ENCODE measurements around the gene RHOBTB1. TPM values are rescaled to one million over a fixed set of nuclear protein-coding genes. Genes with fewer than 3 reads are reported as not detected.

The RHOBTB1 gene, protein sequence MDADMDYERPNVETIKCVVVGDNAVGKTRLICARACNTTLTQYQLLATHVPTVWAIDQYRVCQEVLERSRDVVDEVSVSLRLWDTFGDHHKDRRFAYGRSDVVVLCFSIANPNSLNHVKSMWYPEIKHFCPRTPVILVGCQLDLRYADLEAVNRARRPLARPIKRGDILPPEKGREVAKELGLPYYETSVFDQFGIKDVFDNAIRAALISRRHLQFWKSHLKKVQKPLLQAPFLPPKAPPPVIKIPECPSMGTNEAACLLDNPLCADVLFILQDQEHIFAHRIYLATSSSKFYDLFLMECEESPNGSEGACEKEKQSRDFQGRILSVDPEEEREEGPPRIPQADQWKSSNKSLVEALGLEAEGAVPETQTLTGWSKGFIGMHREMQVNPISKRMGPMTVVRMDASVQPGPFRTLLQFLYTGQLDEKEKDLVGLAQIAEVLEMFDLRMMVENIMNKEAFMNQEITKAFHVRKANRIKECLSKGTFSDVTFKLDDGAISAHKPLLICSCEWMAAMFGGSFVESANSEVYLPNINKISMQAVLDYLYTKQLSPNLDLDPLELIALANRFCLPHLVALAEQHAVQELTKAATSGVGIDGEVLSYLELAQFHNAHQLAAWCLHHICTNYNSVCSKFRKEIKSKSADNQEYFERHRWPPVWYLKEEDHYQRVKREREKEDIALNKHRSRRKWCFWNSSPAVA
- total RNA-seq = 34.4 and 45.8 TPM in 2 replicates

DNA sequence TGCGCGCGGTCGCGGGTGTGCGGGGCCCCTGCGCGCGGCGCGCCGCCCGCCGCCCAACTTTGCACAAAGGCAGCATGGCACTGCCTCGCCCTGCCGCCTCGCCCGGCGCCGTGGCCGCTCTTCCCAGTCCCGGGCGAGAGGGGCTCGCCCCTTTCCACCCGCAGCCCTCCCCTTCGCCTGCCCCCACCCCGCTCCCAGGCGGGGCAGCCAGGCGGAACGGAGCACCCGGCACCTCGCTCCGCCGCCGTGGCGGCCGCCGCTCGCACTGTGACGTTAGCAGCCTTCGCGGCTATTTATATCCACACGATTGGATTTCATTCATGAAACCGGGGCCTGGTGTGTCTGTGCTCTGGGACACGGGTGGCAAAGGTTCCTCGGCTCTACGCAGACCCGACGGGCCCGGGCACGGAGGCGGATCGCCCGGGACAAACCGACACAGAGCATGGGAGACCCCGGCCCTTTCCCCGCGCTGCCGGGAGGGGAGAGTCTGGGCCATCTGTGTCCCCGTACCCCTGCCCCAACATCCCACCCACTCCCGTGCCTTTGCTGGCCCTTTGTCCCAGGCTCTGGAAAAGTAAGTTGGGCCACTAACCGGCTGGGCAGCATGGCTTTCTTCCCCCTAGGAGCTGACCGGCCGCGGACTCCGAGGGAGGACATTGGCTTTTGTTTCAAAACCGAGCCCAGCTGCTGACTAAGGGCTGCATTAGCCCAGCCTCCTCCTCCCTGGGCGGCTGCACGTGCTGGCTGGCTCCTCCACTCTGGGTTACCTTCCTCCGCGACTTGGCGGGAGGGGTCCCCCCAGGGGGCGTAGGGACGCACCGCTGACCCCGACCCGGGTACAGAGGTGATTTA, at the start of gene RHOBTB1:
RHOBTB1 (minus strand) TSS at position 128 of the 852 bp plus-strand sequence. CDS start 32,643 bp downstream, outside the sequence.

Other genes with a start within 250 kb of the RHOBTB1 start
- gene CDK1, start 165.7 kb downstream of the RHOBTB1 start, total RNA-seq = 2.6 and 5.1 TPM in 2 replicates

All from smooth muscle cell of bladder (primary cell).